ENCODE results near the gene C16orf74.

C16orf74 gene

DNA sequence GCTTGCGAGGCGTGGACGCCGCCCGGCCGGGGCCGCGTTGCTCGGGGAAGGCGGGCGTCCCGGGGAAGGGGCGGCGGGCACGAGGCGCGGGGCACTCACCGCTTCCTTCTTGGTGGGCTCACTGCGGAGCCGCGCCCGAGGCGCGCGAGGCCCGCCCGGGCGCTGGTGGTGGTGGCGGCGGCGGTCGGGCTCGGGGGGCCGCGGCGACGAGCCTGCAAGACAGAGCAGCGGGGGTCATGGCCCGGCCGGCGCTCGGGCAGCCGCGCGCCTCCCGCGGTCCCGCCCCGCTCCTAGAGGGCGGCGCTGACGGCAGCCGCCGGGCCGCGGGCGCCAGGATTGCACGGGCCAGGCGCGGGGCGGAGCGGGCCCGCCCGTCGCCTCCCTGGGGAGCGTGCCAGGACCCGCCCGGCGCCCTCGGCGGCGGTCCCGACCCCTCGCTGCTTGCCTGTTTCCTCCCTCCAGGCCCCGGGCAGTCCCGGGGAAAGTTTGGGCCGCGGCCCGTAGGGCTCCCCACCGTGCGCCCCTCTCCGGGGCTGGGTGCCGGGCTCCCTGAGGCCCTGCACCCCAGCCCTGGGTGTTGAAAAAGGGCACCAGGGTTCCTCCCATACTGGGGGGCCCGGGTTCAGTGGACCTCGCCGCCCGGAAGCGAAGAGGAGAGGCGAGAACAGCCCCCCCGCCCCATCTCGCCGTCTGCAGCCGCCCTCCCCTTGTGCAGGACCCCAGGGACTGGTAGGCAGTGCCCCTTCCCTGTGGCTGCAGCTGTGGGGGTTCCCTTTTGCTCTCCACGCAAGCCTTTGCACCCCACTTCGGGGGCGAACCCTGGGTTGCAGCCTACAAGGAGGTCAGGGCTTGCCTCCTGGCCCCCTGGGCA lies at the start of gene C16orf74:
Gene C16orf74, minus strand, starts transcription at position 270 of the 871 bp plus-strand sequence. CDS start 15,879 bp downstream, outside the sequence.
- no peak for DNase-seq

DNA sequence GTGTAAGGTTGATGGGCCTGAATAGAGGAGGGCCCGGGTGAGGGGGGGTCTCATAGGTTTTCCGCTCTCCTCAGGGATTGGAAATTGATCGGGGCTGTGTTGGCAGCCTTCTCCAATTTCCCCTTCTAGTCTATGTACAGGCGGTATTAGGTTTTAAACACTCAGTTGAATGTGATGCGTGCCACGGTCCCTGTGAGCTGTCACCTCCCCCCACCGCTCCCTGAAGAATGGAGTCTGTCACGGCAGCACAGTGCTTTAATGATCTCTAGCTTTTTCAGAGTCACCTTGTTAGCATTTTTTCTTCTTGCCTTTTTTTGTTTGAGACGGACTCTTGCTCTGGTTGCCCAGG lies 49.4 kb upstream of the C16orf74 start:
- DNase-seq = peak in 1 of 58 donors; percentile 47

GRCh38 chr16:85799497-85800320 lies 48.8 kb upstream of the C16orf74 start, which contains the start of the genes COX4I1 and EMC8:
Gene COX4I1 (plus strand): TSS chr16:85799695. CDS start chr16:85801206, 1,511 bp downstream.
Gene EMC8 (minus strand): TSS chr16:85799544. CDS start chr16:85799295, 249 bp downstream.
- DNase-seq = peak; percentile 54 to 96 (median 91)

DNA sequence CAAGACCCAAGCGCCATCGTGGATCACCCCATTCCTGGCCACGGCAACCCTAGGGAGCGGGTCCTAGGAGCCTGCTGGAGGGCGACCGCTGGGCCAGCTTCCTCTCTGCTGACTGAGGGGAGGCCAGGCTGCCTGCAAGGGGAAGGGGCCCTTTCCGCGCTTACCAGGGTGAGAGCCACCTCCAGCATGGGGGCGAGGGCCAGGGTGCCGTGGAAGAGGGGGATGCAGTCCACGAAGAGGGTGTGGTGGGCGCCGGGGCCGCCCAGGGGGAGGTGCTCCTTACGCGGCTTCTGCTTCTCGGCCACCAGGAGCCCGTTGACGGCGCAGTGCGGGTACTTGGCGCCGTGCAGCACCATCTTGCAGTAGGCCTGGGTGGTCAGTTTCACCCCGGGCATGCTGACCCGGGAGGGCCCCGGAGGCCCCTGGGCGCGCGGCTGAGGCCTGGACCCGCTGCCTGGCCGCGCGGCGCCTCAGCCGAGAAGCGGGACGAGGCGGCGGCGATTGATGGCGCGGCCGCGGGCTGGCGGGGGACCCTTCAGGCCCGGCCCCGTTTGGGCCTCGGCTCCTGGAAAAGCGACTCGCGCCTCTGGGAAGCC lies 48.1 kb upstream of the C16orf74 start:
- peak in 10 of 58 donors; percentile 9 to 46 (median 40) for DNase-seq

DNA sequence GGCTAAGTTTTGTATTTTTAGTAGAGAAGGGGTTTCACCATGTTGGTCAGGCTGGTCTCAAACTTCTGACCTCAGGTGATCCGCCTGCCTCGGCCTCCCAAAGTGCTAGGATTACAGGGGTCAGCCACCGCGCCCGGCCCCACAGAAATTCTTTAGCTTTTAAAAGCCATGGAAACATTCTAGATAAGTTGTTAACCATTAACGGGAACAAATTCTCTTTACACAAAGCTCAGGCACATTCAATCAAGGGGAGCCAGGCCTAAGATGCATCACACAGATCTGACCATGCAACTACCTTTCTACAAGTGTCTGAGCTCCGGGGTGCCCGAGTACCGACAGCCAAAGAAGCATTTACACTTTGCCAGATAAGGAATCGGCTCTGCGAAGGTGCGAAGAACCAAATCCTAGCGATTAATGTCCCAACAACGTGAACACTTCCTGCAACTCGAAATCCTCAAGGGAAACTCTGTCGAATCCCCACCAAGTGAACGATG lies 47.4 kb upstream of the C16orf74 start:
- DNase-seq = no peak

- DNase-seq = no peak
Measured at GRCh38 chr16:85796599-85796998, 45.7 kb upstream of the C16orf74 start.

- no peak for DNase-seq
Measured at GRCh38 chr16:85796152-85796551, 45.3 kb upstream of the C16orf74 start.

DNA sequence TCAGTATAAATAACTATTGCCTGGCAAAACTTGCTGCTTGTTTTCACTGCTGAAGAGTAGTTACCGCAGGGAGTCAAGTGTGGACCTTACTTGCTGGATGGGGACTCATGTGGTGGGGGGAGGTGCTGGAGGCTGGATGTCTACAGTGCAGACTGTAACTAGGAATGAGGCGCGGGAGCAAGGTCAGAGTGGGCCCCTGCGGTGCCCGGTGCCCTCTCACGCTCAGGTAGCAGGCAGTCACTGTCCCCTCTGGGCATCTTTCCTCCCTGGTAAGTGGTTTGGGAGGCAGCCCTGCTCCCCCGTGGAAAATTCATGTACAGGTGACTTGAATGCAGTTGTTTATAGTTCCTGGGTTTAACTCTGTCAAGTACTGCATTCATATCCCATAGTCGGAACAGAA lies 43.8 kb upstream of the C16orf74 start:
- DNase-seq = no peak

DNA sequence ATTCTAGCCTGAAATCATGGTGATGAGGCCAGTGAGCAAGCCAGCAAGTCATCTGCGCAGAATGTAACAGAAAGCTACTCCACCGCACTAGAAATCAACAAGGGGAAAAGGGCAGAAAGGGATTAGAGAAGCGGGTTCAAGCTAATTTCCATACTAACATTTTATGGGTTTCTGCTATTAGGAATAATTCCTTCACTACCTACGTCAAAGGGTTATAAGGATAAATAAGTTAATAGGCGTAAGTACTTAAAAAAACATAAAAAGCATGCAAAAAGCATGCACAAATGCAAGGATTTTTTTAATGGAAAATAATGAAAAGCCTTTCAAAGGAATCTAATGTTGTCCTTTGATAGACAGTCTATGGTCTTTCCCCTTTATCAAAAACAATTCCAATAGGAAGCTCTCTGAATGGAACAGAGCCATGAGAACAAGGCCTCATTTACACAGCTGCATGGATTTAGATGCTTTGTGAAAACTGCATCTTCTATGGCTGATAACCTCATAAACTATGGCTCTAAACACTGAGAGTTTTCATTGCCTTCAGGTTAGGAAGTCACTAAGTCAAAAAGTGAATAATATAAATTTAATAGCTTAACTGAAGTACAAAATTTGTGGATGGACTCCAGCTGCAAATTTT lies 42.9 kb upstream of the C16orf74 start:
- DNase-seq = no peak

DNA sequence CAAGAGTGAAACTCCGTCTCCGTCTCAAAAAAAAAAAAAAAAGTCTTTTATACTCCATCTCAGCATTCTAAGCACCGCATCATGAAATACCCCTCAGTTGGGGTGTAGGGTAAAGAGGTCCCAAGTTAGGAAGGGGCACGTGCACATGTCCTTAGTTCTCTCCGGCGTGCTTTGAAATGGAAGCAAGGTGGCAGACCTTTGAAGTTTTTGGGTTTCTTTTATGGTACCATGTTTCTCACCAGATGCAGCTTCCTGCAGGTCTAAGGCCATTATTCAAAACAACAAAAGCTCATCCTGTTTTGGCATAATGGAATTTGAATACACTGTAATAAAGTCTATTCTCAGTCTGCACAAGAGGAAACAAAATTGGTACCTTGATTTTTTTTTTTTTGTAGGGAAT lies 38.9 kb upstream of the C16orf74 start:
- DNase-seq = no peak

GRCh38 chr16:85788819-85789218 lies 37.9 kb upstream of the C16orf74 start:
- no peak for DNase-seq

- no peak for DNase-seq
Measured at GRCh38 chr16:85785927-85786326, 35.0 kb upstream of the C16orf74 start.

DNA sequence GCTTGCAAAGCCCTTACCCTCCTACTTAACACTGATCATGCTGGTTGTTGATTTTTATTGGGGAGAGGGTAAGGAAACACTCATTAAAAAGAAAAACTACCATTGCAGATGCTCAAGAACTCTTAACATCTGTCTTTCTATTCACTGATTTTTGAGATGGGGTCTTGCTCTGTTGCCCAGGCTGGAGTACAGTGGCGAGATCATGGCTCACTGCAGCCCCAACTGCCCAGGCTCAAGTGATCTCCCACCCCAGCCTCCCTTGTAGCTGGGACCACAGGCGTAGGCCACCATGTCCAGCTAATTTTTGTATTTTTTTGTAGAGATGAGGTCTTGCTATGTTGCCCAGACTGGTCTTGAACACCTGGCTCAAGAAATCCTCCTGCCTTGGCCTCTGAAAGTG lies 33.9 kb upstream of the C16orf74 start:
- DNase-seq = no peak

- DNase-seq = no peak
Measured at GRCh38 chr16:85783441-85783840, 32.5 kb upstream of the C16orf74 start.

DNA sequence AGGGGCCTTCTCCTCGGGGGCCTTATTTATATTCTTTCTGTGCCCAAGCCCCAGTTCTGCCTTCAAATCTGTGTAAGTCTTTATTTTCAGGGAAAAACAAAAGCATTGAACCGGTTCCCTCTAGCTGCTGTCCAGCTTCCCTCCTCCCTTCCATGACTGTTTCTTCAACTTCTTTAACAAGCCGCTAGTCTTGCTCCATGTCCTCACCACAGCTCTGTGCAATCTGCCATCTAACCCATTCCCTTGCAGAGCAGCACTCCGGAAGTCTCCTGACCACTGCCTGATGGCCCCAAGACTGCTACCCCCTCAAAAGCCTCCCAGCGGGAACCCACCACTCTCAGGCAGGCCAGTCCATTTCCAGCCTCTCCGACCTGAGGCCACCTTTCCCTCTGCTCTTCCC lies 31.6 kb upstream of the C16orf74 start:
- DNase-seq = peak in 4 of 58 donors; percentile 14 to 41 (median 28)

DNA sequence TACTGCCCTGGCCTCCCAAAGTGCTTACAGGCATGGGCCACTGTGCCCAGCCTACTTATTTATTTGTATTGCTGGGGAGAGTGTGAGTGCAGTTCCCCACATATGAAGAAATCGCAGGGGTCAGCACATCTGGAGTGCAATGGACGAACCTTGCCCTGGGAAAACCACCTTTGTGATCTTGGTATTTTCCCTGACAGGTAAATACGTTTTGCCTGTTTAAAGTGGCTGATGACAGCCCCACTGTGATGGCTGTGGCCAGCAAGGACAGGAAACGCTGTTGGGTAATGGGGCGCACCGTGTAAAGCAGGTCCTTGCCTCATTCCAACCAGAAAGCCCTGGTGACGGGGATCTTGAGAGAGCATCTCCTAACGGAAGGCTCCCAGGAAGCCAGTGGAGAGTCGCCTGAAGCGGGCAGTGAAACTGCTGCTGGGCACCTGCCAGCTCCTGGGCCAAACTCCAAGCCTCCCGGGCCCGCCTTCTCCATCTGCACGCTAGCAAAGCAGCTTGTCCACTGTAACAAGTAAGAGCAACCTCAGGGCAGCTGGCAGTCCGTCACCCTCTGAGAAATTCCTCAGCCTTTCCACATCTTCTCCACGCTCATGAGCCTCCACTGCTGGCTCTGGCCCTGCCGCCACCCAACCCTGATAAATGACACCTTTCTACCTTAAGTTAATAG lies 30.9 kb upstream of the C16orf74 start:
- DNase-seq = peak in 56 of 58 donors; percentile 6 to 84 (median 62)

DNA sequence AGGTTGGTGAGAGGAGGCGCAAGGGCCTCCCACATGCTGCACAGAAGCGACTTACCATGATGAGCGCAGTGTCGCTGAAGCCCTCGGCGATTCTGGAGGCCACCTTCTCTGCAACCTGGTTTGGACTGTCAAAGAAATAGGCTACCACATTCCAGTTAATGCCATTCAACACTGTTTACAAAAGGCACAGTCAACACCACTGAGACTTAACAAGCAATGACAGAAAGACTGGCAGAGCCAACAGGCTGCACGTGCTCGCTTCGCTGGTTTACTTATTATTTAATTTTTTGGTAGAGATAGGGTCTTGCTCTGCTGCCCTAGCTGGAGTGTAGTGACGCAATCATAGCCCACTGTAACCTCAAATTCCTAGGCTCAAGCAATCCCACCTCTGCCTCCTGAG lies 30.3 kb upstream of the C16orf74 start:
- DNase-seq = no peak

DNA sequence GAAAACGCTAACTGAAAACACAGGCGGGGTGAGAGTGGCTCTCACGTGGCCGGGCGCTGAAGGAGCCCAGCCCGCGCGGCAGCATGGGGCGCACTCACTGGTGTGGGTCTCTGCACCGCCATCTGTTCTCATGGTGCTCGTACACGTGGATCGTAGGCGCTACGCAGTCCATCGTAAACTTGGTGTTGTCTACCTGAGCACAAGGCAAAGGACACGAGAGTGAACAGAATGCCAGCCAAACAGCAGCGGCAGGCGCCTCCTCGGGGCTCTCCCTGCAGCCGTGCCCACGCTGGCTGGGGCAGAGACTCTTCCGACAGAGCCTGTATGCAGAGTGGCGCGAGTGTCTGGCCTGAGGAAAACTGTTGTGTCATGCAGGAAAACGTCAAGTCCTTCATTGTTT lies 29.4 kb upstream of the C16orf74 start:
- no peak for DNase-seq

DNA sequence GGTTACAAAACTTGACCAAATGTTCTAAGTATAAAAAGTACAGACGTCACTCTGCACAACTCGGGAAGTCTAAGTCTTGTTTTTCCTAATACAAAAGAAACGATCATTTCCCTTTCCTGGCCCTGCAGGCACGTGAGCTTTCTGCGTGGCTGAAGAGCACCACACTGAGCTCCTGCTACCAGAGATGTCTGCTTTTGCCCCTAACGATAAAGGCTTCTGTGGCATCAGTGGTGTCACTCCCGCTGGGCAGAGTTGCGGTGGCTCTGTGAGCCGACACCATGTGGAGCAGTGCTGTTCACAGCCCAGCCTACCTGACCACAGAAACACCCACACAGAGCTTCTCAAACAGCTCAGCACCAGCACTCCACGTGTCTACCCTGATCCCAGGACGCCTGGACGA lies 28.0 kb upstream of the C16orf74 start:
- no peak for DNase-seq

DNA sequence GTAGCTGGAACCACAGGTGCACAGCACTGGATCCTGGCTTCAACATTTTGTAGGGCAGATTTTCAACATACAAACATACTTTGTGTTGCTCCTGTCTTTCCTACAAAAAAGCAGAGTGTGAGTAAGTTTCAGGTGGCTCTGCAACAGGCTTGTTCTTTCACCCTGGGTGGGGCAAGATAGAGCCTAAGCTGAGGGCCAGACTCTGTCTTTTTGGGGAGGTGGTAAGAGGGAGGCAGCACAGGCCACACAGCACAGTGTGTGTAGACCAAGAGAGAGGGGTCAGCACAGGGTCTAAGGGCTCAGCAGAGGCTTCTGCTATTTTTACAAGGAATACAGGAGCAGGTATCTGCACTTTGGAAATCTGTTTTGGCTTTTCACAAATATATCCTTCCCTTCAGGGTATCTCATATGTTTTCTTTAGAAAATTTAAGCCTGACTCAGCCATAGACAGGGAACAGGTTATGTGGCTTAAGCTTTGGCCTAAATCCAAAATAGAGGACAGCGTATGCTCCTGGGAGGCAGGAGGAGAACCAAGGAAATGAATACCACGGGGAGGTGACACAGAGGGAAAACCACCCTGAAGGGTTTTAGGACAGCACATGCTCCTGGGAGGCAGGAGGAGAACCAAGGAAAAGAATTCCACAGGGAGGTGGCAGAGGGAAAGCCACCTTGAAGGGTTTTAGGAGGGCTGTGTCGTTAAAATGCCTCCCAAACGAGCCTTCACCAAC lies 26.9 kb upstream of the C16orf74 start:
- no peak for DNase-seq

Data from anterior cingulate cortex (tissue), 58 donors.